ENCODE measurements around the gene AP2A1.
A peak's percentile ranks its signal among the peaks of the same experiment; 100 is the strongest.
"Not testable (repeated sequence)": the region's sequence is repeated elsewhere in the genome, so short reads cannot be mapped to it uniquely, and the experiment has no call there.

AP2A1 gene

GRCh38 chr19:49766930-49767299 lies at the start of gene AP2A1:
AP2A1 (plus strand) TSS chr19:49767001; CDS start chr19:49767134, 133 bp downstream.
- ATAC-seq: no peak

GRCh38 chr19:49718511-49718910 lies 48.3 kb upstream of the AP2A1 start:
- ATAC-seq: no peak

GRCh38 chr19:49718991-49719390 lies 47.8 kb upstream of the AP2A1 start:
- ATAC-seq: no peak

GRCh38 chr19:49719420-49719819 lies 47.4 kb upstream of the AP2A1 start:
- ATAC-seq: not testable (repeated sequence)

- no peak for ATAC-seq
Observed at GRCh38 chr19:49727217-49728030, 39.4 kb upstream of the AP2A1 start.

- ATAC-seq: no peak
Observed at GRCh38 chr19:49730166-49730565, 36.6 kb upstream of the AP2A1 start.

- no peak for ATAC-seq
Observed at GRCh38 chr19:49738268-49738667, 28.5 kb upstream of the AP2A1 start.

GRCh38 chr19:49739098-49739497 lies 27.7 kb upstream of the AP2A1 start:
- ATAC-seq: no peak

GRCh38 chr19:49739933-49740332 lies 26.9 kb upstream of the AP2A1 start:
- no peak for ATAC-seq

- no peak for ATAC-seq
Observed at GRCh38 chr19:49741210-49741844, 25.5 kb upstream of the AP2A1 start.

- no peak for ATAC-seq
Observed at GRCh38 chr19:49744946-49745381, 21.8 kb upstream of the AP2A1 start.

- ATAC-seq: peak; percentile 21 to 59
Observed at GRCh38 chr19:49746206-49746958, 20.4 kb upstream of the AP2A1 start.

- ATAC-seq: no peak
Observed at GRCh38 chr19:49749055-49749716, 17.6 kb upstream of the AP2A1 start.

- ATAC-seq: no peak
Observed at GRCh38 chr19:49749771-49750170, 17.0 kb upstream of the AP2A1 start.

- ATAC-seq: no peak
Observed at GRCh38 chr19:49752701-49753100, 14.1 kb upstream of the AP2A1 start.

- ATAC-seq: no peak
Observed at GRCh38 chr19:49755956-49756355, 10.8 kb upstream of the AP2A1 start.

GRCh38 chr19:49758292-49758691 lies 8.5 kb upstream of the AP2A1 start:
- ATAC-seq: no peak

GRCh38 chr19:49761249-49761624 lies 5.6 kb upstream of the AP2A1 start:
- no peak for ATAC-seq

GRCh38 chr19:49761625-49762311 lies 5.0 kb upstream of the AP2A1 start:
- ATAC-seq: no peak

GRCh38 chr19:49763230-49763629 lies 3.6 kb upstream of the AP2A1 start, which contains the start of gene TSKS:
TSKS (minus strand) TSS chr19:49763306; CDS start chr19:49763247, 59 bp downstream.
- ATAC-seq: no peak

- no peak for ATAC-seq
Observed at GRCh38 chr19:49764341-49764740, 2.5 kb upstream of the AP2A1 start.
